ENCODE results near the gene ITPR2.
"Not testable (repeated sequence)": the region's sequence is repeated elsewhere in the genome, so short reads cannot be mapped to it uniquely, and the experiment has no call there.

The ITPR2 gene

GRCh38 chr12:26701604-26702215, 131.3 kb downstream of the ITPR2 start:
- DNase-seq (ENCODE audit: low read depth in 2 of 2): no peak

- no peak for DNase-seq (ENCODE audit: low read depth in 2 of 2)
These were observed 132.6 kb downstream of the ITPR2 start for GRCh38 chr12:26700430-26700829.

GRCh38 chr12:26699237-26699636, 133.8 kb downstream of the ITPR2 start:
- no peak for DNase-seq (ENCODE audit: low read depth in 2 of 2)

- DNase-seq (ENCODE audit: low read depth in 2 of 2): no peak
These were observed 134.8 kb downstream of the ITPR2 start for GRCh38 chr12:26698186-26698585.

GRCh38 chr12:26697217-26697616, 135.8 kb downstream of the ITPR2 start:
- DNase-seq (ENCODE audit: low read depth in 2 of 2): no peak

- no peak for DNase-seq (ENCODE audit: low read depth in 2 of 2)
These were observed 136.3 kb downstream of the ITPR2 start for GRCh38 chr12:26696613-26697092.

- no peak for DNase-seq (ENCODE audit: low read depth in 2 of 2)
These were observed 136.9 kb downstream of the ITPR2 start for GRCh38 chr12:26696048-26696612.

- DNase-seq (ENCODE audit: low read depth in 2 of 2): no peak
These were observed 138.6 kb downstream of the ITPR2 start for GRCh38 chr12:26694402-26694801.

GRCh38 chr12:26692407-26692806, 140.6 kb downstream of the ITPR2 start:
- no peak for DNase-seq (ENCODE audit: low read depth in 2 of 2)

- no peak for DNase-seq (ENCODE audit: low read depth in 2 of 2)
These were observed 141.6 kb downstream of the ITPR2 start for GRCh38 chr12:26691234-26691970.

- no peak for DNase-seq (ENCODE audit: low read depth in 2 of 2)
These were observed 142.4 kb downstream of the ITPR2 start for GRCh38 chr12:26690601-26691000.

- no peak for DNase-seq (ENCODE audit: low read depth in 2 of 2)
These were observed 143.6 kb downstream of the ITPR2 start for GRCh38 chr12:26689281-26689841.

GRCh38 chr12:26688344-26688904, 144.6 kb downstream of the ITPR2 start:
- DNase-seq (ENCODE audit: low read depth in 2 of 2): no peak

- DNase-seq (ENCODE audit: low read depth in 2 of 2): no peak
These were observed 146.6 kb downstream of the ITPR2 start for GRCh38 chr12:26686408-26686807.

- no peak for DNase-seq (ENCODE audit: low read depth in 2 of 2)
These were observed 148.9 kb downstream of the ITPR2 start for GRCh38 chr12:26684101-26684500.

- DNase-seq (ENCODE audit: low read depth in 2 of 2): no peak
These were observed 149.6 kb downstream of the ITPR2 start for GRCh38 chr12:26683443-26683842.

GRCh38 chr12:26680727-26681455, 152.1 kb downstream of the ITPR2 start:
- DNase-seq (ENCODE audit: low read depth in 2 of 2): no peak

- DNase-seq (ENCODE audit: low read depth in 2 of 2): no peak
These were observed 154.0 kb downstream of the ITPR2 start for GRCh38 chr12:26678697-26679660.

- not testable (repeated sequence) for DNase-seq (ENCODE audit: low read depth in 2 of 2)
These were observed 161.5 kb downstream of the ITPR2 start for GRCh38 chr12:26671487-26671886.

GRCh38 chr12:26668847-26669246, 164.1 kb downstream of the ITPR2 start:
- DNase-seq (ENCODE audit: low read depth in 2 of 2): no peak

GRCh38 chr12:26668230-26668629, 164.8 kb downstream of the ITPR2 start:
- no peak for DNase-seq (ENCODE audit: low read depth in 2 of 2)

All from stimulated activated CD8-positive, alpha-beta memory T cell treated with anti-CD3 and anti-CD28 coated beads, Interleukin-7, amount 100 ng/mL, for 1 hour (primary cell).